ENCODE measurements around the gene DHRSX. TPM values are rescaled to one million over a fixed set of nuclear protein-coding genes. Genes with fewer than 3 reads are reported as not detected.

Gene DHRSX
- total and polyA plus RNA-seq, 9 of the 15 experiments (the other 6 are each of a cell fraction or from before 2014, with no cell fraction given): 0.59 to 11.0 (median 6.2) TPM

DNA sequence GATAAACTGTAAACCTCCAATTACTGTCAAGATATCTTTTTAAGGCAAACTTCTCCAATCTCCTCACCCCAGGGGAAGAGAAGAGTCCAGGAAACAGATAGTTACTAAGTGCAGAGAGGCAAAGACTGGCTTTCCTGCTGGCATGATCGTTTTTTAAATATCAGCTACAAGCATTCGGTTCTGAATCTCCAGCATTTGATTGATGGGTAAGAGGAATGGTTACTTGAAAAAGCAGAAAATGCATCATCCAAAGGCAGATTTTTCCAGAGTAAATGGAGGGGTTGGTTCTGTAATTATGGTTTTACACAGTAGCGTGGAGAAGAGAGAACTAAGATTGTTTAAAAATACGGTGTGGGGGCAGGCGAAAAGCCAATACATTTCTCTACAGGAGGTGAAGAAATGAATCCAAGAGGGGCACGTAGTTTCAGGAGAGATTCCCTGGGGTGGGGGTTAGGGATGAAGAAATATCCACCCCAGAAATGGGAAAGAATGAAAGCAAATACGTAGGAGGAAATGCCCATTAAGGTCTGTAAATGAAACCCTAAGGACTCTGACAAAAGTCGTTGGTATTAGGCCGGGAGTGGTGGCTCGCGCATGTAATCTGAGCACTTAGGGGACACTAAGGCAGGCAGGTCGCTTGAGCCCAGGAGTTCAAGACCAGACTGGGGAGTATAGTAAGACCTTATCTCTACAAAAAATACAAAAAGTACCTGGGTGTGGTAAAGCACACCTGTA is 248.3 kb downstream of the DHRSX start (continued):
- TF ChIP-seq NR2C2 (CRISPR knock-in tag; IDR thresholded peaks at IDR 0.05) (no peak), NR2C2 (tag; IDR thresholded peaks at IDR 0.05) (no peak), TAF9B (IDR thresholded peaks at IDR 0.05; ENCODE audit: partially characterized antibody) (no peak), NFE2 (IDR thresholded peaks at IDR 0.05; ENCODE audit: low read depth) (no peak), SP2 (IDR thresholded peaks at IDR 0.05; ENCODE audit: extremely low read depth, low read depth, low read length, poor library complexity, severe bottlenecking) (no peak), PHF20 (IDR thresholded peaks at IDR 0.05; ENCODE audit: partially characterized antibody) (peak; percentile 27), PCBP1 (IDR thresholded peaks at IDR 0.05; ENCODE audit: low read depth, low read length, poor library complexity, severe bottlenecking) (no peak), ETV5 (CRISPR knock-in tag; IDR thresholded peaks at IDR 0.05; ENCODE audit: low read depth) (no peak), MTA1 (IDR thresholded peaks at IDR 0.05; ENCODE audit: borderline replicate concordance) (peak; percentile 35; the same call in 1 of the 2 replicates), POLR2G (IDR thresholded peaks at IDR 0.05; ENCODE audit: low read depth, low read length) (no peak), ZFP36 (IDR thresholded peaks at IDR 0.05; ENCODE audit: low read depth, low read length, partially characterized antibody) (no peak)
- TF ChIP-seq, protein P1, sequence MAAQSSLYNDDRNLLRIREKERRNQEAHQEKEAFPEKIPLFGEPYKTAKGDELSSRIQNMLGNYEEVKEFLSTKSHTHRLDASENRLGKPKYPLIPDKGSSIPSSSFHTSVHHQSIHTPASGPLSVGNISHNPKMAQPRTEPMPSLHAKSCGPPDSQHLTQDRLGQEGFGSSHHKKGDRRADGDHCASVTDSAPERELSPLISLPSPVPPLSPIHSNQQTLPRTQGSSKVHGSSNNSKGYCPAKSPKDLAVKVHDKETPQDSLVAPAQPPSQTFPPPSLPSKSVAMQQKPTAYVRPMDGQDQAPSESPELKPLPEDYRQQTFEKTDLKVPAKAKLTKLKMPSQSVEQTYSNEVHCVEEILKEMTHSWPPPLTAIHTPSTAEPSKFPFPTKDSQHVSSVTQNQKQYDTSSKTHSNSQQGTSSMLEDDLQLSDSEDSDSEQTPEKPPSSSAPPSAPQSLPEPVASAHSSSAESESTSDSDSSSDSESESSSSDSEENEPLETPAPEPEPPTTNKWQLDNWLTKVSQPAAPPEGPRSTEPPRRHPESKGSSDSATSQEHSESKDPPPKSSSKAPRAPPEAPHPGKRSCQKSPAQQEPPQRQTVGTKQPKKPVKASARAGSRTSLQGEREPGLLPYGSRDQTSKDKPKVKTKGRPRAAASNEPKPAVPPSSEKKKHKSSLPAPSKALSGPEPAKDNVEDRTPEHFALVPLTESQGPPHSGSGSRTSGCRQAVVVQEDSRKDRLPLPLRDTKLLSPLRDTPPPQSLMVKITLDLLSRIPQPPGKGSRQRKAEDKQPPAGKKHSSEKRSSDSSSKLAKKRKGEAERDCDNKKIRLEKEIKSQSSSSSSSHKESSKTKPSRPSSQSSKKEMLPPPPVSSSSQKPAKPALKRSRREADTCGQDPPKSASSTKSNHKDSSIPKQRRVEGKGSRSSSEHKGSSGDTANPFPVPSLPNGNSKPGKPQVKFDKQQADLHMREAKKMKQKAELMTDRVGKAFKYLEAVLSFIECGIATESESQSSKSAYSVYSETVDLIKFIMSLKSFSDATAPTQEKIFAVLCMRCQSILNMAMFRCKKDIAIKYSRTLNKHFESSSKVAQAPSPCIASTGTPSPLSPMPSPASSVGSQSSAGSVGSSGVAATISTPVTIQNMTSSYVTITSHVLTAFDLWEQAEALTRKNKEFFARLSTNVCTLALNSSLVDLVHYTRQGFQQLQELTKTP (IDR thresholded peaks at IDR 0.05; ENCODE audit: low read depth in 1 of 2, partially characterized antibody in 2 of 2): no peak
- TF ChIP-seq, protein P2, sequence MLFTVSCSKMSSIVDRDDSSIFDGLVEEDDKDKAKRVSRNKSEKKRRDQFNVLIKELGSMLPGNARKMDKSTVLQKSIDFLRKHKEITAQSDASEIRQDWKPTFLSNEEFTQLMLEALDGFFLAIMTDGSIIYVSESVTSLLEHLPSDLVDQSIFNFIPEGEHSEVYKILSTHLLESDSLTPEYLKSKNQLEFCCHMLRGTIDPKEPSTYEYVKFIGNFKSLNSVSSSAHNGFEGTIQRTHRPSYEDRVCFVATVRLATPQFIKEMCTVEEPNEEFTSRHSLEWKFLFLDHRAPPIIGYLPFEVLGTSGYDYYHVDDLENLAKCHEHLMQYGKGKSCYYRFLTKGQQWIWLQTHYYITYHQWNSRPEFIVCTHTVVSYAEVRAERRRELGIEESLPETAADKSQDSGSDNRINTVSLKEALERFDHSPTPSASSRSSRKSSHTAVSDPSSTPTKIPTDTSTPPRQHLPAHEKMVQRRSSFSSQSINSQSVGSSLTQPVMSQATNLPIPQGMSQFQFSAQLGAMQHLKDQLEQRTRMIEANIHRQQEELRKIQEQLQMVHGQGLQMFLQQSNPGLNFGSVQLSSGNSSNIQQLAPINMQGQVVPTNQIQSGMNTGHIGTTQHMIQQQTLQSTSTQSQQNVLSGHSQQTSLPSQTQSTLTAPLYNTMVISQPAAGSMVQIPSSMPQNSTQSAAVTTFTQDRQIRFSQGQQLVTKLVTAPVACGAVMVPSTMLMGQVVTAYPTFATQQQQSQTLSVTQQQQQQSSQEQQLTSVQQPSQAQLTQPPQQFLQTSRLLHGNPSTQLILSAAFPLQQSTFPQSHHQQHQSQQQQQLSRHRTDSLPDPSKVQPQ (CRISPR knock-in tag; IDR thresholded peaks at IDR 0.05; ENCODE audit: borderline replicate concordance): no peak
